HG03378 (cell line): ENCODE measurements around the gene MAST4.

ENCODE experiments used
- ATAC-seq: cut with Tn5 transposase; IDR thresholded peaks from one replicate; pipeline ENCODE4 v1.9.1; 2021; ENCODE audit warnings: mild to moderate bottlenecking, moderate library complexity; ENCODE audit not compliant: unreplicated experiment

The MAST4 gene

GRCh38 chr5:67030289-67031056 is 434.3 kb downstream of the MAST4 start:
- ATAC-seq: no peak

GRCh38 chr5:67031057-67031443 is 434.9 kb downstream of the MAST4 start:
- no peak for ATAC-seq

- no peak for ATAC-seq
Measured at GRCh38 chr5:67031692-67032091, 435.5 kb downstream of the MAST4 start.

- ATAC-seq: no peak
Measured at GRCh38 chr5:67032921-67033664, 436.9 kb downstream of the MAST4 start.

GRCh38 chr5:67033880-67034651 is 437.9 kb downstream of the MAST4 start:
- no peak for ATAC-seq

GRCh38 chr5:67035098-67035740 is 439.0 kb downstream of the MAST4 start:
- ATAC-seq: no peak

- ATAC-seq: no peak
Measured at GRCh38 chr5:67037171-67037570, 441.0 kb downstream of the MAST4 start.

GRCh38 chr5:67038817-67039603 is 442.8 kb downstream of the MAST4 start:
- ATAC-seq: no peak

- ATAC-seq: no peak
Measured at GRCh38 chr5:67042176-67043003, 446.2 kb downstream of the MAST4 start.

- ATAC-seq: no peak
Measured at GRCh38 chr5:67043796-67044511, 447.8 kb downstream of the MAST4 start.

GRCh38 chr5:67045816-67046740 is 449.9 kb downstream of the MAST4 start:
- no peak for ATAC-seq

- ATAC-seq: no peak
Measured at GRCh38 chr5:67047160-67047559, 451.0 kb downstream of the MAST4 start.

- ATAC-seq: no peak
Measured at GRCh38 chr5:67047616-67048015, 451.4 kb downstream of the MAST4 start.

- ATAC-seq: no peak
Measured at GRCh38 chr5:67050125-67050524, 453.9 kb downstream of the MAST4 start.

- ATAC-seq: no peak
Measured at GRCh38 chr5:67050635-67051034, 454.4 kb downstream of the MAST4 start.

- ATAC-seq: no peak
Measured at GRCh38 chr5:67051164-67051563, 455.0 kb downstream of the MAST4 start.

- ATAC-seq: no peak
Measured at GRCh38 chr5:67052034-67052433, 455.8 kb downstream of the MAST4 start.

- no peak for ATAC-seq
Measured at GRCh38 chr5:67053229-67053628, 457.0 kb downstream of the MAST4 start.
